HG02623 (cell line): Measurements from ENCODE around the gene CDKAL1.
"Not testable (repeated sequence)": the region's sequence is repeated elsewhere in the genome, so short reads cannot be mapped to it uniquely, and the experiment has no call there.

Experiments used
- ATAC-seq: cut with Tn5 transposase; IDR thresholded peaks from one replicate; pipeline ENCODE4 v1.9.1; 2021; ENCODE audit warnings: moderate library complexity; ENCODE audit not compliant: unreplicated experiment

CDKAL1 gene

DNA sequence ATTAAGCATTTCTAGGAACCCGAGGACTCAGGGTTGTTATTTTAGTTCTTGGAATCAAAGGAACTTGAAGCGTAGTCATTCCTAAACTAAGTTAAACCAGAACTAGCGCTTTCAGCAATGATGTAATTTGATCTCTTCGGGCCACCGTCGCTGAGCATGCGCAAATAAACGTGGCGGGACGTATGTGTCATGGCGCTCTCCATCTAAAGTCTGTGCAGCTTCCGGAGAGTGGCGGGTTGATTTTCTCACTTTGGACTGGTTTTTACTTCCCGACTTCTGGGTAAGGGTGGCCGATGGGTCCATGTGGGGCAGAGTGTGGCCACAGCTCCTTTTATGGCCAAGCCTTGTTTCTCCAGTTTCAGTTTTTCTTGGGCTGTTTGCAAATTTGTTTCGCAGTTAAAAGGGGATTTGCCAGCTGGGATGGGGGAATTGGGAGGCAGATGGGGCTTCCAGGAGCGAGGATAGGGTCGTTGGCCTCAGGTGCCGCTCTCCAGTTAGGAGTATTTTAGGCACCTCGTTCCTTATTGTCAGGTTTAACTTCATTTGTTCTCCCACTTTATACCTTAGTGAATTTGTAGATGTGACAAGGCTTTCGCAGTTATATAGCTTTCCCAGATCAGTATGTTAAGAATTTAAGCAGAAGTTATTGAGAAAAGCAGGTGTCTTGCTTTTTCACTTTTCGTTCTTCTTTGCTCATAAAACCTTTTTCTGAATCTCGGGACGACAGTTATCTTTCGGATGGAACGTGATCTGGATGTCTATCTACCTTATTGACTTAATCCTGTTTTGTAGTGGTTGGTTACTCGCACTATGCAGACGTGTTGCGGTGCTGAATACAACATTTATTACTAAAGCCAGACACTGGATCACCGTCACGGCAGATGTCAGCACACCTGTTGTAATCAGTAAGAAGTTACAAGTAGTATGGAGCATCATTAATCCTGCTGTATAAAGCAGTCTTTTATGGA is at the start of gene CDKAL1:
CDKAL1 (plus strand) TSS at position 163 of the 968 bp plus-strand sequence. CDS start 11,894 bp downstream, outside the sequence.
- peak; percentile 82 for ATAC-seq

DNA sequence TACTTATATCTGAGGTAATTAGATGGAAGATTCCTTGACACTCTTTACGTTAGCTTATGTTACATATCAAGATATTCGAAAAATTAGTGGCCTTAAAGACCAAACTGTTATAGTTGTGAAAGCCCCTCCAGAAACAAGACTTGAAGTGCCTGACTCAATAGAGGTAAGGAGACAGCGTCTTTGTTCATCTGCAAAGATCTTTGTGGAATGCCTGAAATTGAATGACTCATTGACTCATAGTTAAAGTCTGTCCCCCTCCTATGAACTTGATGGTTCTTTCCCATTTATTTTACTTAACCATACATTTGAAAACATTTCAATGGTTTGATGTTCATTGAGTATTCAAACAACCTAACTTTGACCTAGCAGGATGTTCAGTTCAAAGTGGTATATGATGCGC is 47.6 kb upstream of the CDKAL1 start:
- ATAC-seq: no peak

DNA sequence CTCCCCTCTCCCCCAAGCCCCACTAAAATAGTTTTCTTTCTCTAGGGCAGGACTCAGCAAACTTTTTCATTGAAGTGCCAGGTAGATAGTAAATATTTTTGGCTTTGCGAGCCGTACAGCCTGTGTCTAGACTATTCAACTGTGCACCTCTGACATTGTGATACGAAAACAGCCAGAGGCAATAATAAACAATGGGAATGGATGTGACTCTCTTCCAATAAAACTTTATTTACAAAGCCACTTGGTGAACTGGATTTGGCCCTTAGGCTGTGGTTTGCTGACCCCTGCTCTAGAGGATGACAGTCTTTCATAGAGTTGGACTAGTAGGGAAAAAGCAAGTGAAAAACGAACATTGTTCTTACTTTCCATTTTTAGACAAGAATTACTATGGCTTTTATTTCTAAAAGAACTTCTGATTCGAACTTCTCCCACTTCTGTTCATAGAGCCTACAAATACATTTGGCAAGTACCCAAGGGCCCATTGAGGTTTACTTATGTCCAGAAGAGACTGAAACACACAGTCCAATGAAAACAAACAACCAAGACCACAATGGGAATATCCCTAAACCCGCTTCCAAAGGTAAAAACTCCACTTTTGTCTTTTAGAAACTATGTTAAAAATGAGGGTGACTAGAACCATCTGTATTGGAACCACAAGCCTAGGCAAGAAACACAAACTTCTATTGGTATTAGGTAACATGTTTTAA is 46.4 kb upstream of the CDKAL1 start:
- no peak for ATAC-seq

DNA sequence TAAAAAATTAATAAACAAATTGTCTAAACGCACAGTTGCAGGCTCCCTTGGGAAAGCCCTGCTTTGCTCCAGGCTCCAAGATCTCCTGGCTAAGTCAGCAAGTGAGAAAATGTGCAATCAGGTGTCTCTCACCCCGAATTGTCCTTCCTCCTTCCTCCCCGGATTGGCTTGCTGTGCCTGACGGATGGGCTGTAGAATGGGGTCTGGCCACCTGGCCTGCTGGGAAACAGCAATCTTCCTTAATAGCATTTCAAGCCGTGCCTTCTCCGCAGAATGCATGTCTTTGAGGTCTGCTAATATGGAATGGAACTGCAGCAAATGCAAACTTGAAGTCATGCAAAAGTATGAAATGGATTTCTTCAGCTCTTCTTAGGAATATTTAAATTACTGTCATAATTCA is 43.7 kb upstream of the CDKAL1 start:
- ATAC-seq: no peak

DNA sequence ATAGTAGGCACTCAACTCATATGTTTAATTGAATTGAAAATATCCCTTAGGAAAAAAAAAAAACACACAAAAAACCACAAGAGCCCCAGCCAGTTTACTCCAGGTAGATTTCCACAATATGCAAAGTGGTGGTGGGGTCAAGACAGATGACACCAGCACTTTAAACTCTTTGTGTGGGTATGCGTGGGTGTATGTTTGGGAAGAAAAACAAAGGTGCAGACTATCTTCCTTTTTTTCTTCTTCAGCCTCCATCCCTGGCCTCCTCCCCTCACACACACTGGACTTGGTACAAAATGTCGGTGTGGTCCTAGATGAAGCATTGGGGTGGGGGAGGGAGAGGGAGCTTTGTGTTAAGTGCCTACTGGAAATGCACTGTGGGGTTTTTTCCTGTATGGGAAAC is 42.2 kb upstream of the CDKAL1 start:
- ATAC-seq: no peak

DNA sequence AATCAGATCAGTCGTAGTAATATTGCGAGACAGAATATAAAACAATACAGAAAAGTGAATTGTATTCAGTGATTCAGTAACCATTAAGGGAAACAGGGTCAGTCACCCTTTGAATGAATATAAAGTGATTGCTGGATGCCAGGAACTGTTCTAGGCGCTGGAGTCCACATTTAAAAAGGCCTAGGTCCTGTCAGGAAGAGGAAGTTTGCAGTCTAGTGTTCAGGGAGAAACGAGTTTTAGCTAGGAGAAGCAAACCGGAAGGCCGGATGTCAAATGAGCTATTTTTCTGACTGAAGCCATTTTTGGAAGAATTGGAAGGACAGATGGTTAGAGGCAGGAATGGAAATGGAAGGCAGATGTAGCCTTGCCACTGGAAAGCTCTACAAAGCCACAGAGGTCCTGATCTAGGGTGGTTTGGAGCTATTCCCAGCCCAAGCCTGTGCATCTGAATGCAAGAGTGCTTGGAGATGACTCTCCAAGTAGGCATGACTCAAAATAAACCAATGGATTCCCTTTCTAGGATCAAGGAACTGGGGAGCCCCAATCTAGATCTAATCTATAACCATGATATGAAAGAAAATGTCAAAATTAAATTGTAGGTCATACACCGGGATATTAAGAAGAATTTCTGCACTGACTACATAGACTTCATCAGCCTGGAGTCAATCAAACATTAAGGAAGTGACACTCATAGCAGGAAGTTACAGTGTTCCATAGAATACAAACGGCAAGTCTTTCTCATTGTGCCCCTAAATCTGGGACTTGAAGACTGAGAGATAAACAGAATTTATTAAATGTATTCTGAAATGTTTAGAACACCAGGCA is 36.8 kb upstream of the CDKAL1 start:
- no peak for ATAC-seq

DNA sequence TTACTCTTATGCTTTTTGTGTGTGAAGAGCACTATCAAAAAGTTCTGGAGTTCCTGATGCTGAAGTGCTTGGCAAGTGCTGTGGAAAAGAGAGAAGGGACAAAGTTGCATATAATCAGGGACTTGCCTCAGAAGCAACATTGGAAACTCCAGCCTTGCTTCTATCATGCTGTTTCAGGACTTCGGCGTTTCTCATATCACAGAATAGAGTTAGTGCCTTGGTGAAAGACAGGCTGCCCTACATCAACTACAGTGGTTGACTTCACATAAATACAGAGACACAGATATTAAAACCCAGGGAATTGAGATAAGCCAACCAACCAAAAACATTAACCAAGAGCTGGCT is 36.2 kb upstream of the CDKAL1 start:
- no peak for ATAC-seq

DNA sequence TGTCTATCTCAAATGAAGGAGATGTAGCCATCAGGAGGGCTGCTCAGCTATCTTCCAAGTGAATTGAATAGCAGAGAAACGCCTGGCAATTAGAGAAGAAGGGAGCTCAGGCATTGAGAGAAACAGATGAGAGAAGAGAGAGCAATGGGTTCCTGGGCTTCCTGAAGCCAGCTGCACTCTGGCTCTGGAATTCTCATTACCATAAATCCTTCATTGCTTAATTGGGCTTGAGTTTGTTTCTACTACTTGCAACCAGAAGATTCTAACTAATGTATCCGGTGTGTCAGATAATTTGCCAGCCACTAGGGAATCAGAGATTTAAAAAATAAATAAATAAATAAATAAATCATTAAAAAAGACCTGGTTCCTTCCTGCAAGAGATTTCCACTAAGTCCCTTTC is 25.0 kb upstream of the CDKAL1 start:
- ATAC-seq: no peak

DNA sequence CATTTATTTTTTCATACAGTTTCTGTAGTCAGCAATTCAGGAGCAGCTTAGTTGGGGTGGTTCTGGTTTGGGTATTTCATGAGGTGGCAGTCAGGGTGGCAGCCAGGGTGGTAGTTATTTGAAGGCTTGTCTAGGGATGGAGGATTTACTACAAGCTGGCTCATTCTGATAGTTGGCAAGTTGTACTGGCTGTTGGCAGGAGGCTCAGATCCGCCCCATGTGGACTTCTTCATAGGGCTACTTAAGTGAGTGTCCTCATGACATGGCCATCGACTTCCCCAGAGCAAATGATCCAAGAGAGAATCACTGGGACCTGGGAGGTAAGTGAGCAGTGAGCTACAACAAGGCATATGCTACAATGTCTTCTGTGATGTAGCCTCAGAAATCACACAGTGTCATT is 22.4 kb upstream of the CDKAL1 start:
- no peak for ATAC-seq

DNA sequence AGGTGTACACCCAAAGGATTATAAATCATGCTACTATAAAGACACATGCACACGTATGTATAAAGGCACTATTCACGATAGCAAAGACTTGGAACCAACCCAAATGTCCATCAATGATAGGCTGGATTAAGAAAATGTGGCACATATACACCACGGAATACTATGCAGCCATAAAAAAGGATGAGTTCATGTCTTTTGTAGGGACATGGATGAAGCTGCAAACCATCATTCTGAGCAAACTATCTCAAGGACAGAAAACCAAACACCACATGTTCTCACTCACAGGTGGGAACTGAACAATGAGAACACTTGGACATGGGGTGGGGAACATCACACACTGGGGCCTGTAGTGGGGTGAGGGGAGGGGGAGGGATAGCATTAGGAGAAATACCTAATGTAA is 9.0 kb upstream of the CDKAL1 start:
- not testable (repeated sequence) for ATAC-seq

DNA sequence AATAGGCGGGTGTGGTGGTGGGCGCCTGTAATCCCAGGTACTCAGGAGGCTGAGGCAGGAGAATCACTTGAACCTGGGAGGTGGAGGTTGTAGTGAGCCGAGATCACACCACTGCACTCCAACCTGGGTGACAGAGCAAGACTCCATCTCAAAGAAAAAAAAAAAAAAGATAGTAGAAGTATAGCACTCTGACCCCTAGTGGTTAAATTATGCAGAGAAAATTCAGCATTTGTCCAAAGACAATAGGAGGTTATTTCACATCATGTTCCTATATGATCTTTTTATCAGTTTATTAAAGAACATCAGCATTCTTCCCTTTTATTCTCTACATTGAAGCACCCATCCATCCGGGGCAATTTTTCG is 5.2 kb upstream of the CDKAL1 start:
- not testable (repeated sequence) for ATAC-seq

DNA sequence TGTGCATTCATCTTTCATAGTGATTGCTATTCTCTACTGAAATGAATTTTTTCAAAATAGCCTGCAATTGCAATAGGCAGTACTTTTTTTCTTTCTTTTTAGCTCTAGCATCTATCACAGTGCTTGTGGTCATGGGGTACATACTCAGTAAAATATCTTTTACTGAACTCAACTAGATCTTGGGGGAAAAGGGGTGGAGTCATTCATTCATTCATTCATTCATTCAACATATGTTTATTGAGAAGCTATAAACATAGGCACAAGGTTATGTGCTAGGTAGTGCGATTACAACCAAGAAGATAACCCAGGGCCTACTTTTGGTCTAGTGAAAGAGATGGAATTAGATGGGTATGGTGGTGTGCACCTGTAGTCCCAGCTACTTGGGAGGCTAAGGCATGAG is 1.4 kb upstream of the CDKAL1 start:
- no peak for ATAC-seq

DNA sequence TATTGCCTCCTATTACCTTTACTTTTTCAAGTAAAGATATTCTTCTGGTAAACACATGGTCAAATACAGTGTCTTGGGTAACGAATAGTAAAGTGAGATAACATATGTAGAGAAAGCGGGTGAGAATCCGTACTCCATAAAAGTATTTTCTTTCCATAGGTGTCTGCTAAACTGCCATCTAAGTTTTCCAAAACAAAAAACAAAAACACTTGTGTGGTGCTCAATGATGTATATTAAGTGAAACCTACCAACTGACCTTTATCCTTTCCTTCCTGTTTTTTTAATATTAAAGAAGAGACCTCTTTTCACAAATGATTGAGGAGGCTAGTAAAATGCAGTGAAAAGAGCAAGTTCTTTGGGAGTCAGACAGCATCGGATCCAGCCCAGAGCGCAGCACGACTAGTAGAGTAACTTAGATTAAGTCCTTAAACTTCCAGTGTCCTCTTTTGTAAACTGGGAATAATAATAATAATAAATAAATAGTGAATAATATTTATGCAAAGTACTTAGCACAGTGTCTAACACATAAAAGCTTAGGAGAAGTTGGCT is 437 bp upstream of the CDKAL1 start:
- no peak for ATAC-seq

DNA sequence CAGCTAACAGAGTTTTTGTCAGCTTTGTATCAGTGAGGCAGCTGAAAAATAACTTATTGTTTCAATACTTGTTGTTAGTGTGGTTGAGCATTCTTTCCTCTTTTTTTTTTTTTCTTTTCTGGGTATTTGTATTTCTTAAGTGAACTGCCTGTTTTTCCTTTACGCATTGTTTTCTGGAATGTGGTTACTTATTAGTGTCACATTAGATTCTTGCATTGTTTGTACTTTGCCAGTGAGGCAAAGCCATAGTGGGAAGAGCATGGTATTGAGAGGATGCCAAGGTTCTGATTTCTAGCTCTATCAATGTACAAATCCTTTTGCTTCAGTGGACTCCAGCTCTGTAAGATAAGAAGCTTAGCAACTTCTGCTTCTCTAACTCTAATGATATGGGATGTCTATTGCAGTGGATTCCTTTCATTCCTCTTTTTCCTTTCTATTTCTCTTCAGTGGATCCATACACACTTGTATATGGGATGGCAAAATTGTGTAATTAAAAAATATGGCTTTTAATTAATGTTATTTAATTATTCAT is 3.9 kb downstream of the CDKAL1 start:
- ATAC-seq: no peak

DNA sequence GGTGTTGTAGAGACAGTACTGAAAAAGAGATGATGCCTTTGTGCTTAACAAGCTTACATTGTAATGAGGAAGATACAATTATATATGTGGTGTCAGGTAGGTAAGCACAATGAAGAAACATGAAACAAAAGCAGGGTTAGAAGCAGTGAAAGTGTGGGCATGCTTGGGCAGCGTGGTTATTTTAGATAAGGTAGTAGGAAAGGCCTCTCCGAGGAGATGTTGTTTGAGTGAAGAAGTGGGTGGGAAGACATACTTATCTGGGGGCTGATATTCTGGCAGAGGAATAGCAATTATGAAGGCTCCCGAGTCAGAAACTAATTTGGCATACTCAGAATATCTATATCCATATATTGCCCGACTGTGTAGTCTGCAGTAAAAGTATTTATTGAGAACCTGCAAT is 4.7 kb downstream of the CDKAL1 start:
- ATAC-seq: no peak

DNA sequence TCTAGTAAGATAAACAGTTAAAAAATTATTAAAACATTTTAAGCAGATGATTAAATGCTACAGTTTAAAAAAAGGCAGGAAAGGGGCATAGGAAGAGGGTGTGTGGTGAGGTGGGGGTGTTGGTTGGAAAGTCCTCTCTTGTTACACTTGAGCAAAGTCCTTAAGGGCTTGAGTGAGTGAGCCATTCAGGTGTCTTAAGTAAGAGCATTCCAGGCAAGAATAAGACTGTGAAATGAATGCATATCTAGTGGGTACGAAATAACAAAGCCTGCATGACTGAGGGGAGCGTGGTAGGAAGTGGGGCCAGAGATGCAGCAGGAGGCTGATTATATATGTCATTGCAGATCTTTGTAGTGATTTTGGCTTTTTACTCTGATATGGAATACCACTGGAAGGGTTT is 5.1 kb downstream of the CDKAL1 start:
- no peak for ATAC-seq

DNA sequence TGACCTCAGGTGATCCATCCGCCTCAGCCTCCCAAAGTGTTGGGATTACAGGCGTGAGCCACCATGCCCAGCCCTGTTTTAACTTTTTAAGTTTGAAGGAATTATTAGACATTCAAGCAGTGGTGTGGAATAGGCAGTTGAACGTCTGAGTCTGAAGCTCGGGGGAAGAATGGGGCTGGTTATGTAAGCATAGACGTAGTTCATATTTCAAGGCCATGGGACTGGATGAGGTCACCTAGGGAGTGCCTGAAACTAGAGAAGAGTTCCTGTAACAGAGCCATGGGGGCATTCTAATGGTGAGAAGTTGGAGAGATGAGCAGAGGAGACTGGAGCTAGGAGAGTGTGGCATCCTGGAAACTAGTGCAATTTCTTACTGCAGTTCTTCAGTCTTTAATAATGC is 6.4 kb downstream of the CDKAL1 start:
- no peak for ATAC-seq

DNA sequence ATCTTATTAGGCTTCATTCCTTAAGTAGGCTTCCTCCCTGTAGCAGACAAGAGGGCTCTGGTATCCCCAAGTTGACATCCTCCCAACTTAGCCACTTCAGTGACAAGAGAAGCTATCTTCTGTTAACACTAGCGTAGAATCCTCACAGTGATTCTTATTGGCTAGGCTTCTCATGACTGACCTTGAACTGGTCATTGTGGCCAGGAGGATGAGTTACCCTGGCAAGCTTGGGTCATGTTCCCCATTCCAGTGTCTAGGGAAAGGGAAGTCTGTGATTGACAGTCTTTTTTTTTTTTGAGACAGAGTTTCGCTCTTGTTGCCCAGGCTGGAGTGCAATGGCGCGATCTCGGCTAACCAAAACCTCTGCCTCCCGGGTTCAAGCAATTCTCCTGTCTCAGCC is 7.1 kb downstream of the CDKAL1 start:
- ATAC-seq: no peak

DNA sequence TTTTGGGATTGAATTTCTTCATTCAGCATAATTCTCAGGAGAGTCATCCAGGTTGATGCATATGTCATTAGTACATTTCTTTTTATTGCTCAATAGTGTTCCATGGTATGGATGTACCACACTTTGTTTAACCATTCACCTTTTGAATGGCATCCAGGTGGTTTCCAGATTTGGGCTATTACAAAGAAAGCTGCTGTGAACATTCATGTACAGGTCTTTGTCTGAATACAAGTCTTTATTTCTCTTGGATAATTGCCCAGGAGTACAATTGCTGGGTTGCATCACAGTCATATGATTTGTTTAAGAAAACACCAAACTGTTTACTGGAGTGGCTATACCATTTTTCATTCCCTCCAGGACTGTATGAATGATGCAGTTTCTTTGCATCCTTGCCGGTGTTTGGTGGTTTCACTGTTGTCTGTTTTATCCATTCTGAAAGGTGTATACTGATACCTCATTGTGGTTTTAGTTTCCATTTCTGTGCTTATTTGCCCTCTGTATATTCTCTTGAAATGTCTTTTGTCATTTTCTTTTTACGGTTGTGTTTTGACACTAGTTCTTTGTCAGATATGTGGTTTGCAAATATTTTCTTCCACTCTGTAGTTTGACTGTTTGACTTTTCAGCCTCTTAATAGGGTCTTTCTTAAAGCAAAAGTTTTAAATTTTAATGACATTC is 8.8 kb downstream of the CDKAL1 start:
- peak; percentile 98 for ATAC-seq

DNA sequence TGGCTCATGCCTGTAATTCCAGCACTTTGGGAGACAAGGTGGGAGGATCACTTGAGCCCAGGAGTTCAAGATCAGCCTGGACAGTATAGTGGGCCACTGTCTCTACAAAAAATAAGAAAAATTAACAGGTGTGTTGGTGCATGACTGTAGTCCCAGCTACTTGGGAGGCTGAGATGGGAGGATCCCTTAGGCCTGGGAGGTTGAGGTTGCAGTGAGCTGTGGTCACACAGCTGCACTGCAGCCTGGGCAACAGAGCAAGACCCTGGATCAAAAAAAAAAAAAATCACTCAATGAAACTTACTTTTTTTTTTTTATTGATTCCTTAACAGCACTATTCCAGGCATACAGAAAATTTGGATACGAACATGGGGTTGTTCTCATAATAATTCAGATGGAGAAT is 14.0 kb downstream of the CDKAL1 start:
- ATAC-seq: no peak
